ENCODE results near the gene ACTN1.
A peak's percentile ranks its signal among the peaks of the same experiment; 100 is the strongest.

GRCh38 chr14:68979021-68979721 is at the start of gene ACTN1:
- TF ChIP-seq SP1 (IDR thresholded peaks at IDR 0.05) (no peak), SUZ12 (IDR thresholded peaks at IDR 0.05) (no peak), PKNOX1 (IDR thresholded peaks at IDR 0.05) (peak; percentile 99), FOXA1 (IDR thresholded peaks at IDR 0.05) (no peak), BHLHE40 (IDR thresholded peaks at IDR 0.05; ENCODE audit: borderline replicate concordance) (no peak), TARDBP (IDR thresholded peaks at IDR 0.05) (peak; percentile 94), FOXK2 (IDR thresholded peaks at IDR 0.05) (no peak), HDGF (IDR thresholded peaks at IDR 0.05; ENCODE audit: borderline replicate concordance) (no peak), NFRKB (IDR thresholded peaks at IDR 0.05) (no peak), FOXM1 (IDR thresholded peaks at IDR 0.05; ENCODE audit: borderline replicate concordance) (no peak)
